Fibroblast of mammary gland (primary cell): Measurements from ENCODE around the gene PFKL.

Experiments
- DNase-seq: peaks from one replicate; pipeline ENCODE4 v3.0.0-alpha.2; 2010; ENCODE audit warnings: low read depth
- H3K4me3 ChIP-seq: 2 replicates; pipeline ENCODE4 v1.5.1; 2011; ENCODE audit warnings: low read depth, mild to moderate bottlenecking, low read length, moderate library complexity; ENCODE audit not compliant: control insufficient read depth
- CTCF ChIP-seq: conservative IDR thresholded peaks from 2 replicates; pipeline ENCODE4 v1.5.1; 2011; ENCODE audit warnings: low read depth, low read length, inconsistent platforms; ENCODE audit not compliant: control insufficient read depth, insufficient read depth

Gene PFKL

GRCh38 chr21:44305691-44306090 lies 5.8 kb downstream of the PFKL start:
- TF ChIP-seq CTCF: no peak
- no peak overlapping the region for H3K4me3 ChIP-seq
- no peak for DNase-seq

GRCh38 chr21:44306936-44307704 lies 7.3 kb downstream of the PFKL start:
- no peak overlapping the region for H3K4me3 ChIP-seq
- TF ChIP-seq CTCF: no peak
- no peak for DNase-seq

- TF ChIP-seq CTCF: no peak
- no peak overlapping the region for H3K4me3 ChIP-seq
- no peak for DNase-seq
Measured at GRCh38 chr21:44310628-44311507, 11.0 kb downstream of the PFKL start.

GRCh38 chr21:44312089-44312488 lies 12.2 kb downstream of the PFKL start:
- no peak overlapping the region for H3K4me3 ChIP-seq
- DNase-seq: no peak
- TF ChIP-seq CTCF: no peak

- no peak for DNase-seq
- no peak overlapping the region for H3K4me3 ChIP-seq
- no peak for TF ChIP-seq CTCF
Measured at GRCh38 chr21:44312716-44313115, 12.9 kb downstream of the PFKL start.

GRCh38 chr21:44313451-44313850 lies 13.6 kb downstream of the PFKL start:
- no peak overlapping the region for H3K4me3 ChIP-seq
- TF ChIP-seq CTCF: no peak
- no peak for DNase-seq
